HL-60 (cell line): Measurements from ENCODE around the gene BHLHA9.

ENCODE experiments used
- GABPA ChIP-seq: IDR thresholded peaks from 2 replicates; pipeline ENCODE4 v1.6.1; 2012; ENCODE audit warnings: low read depth
- POLR2AphosphoS5 ChIP-seq: IDR thresholded peaks from 2 replicates; pipeline ENCODE4 v1.6.1; 2012; ENCODE audit warnings: low read depth
- SPI1 ChIP-seq: IDR thresholded peaks from 2 replicates; pipeline ENCODE4 v1.6.1; 2012; ENCODE audit warnings: low read depth, mild to moderate bottlenecking, borderline replicate concordance
- TF ChIP-seq, protein P1 (sequence below): IDR thresholded peaks from one replicate; pipeline ENCODE4 v1.5.1; 2011; ENCODE audit warnings: low read length, control low read depth, inconsistent platforms; ENCODE audit not compliant: insufficient read depth

- TF ChIP-seq, protein P1, sequence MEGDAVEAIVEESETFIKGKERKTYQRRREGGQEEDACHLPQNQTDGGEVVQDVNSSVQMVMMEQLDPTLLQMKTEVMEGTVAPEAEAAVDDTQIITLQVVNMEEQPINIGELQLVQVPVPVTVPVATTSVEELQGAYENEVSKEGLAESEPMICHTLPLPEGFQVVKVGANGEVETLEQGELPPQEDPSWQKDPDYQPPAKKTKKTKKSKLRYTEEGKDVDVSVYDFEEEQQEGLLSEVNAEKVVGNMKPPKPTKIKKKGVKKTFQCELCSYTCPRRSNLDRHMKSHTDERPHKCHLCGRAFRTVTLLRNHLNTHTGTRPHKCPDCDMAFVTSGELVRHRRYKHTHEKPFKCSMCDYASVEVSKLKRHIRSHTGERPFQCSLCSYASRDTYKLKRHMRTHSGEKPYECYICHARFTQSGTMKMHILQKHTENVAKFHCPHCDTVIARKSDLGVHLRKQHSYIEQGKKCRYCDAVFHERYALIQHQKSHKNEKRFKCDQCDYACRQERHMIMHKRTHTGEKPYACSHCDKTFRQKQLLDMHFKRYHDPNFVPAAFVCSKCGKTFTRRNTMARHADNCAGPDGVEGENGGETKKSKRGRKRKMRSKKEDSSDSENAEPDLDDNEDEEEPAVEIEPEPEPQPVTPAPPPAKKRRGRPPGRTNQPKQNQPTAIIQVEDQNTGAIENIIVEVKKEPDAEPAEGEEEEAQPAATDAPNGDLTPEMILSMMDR = no peak
- no peak for TF ChIP-seq GABPA
- no peak for TF ChIP-seq POLR2AphosphoS5
- TF ChIP-seq SPI1 = no peak
Observed at GRCh38 chr17:1229900-1230501, 40.2 kb upstream of the BHLHA9 start.
